Neural progenitor cell (in vitro differentiated cells): Measurements from ENCODE around the gene MIB1. TPM values are rescaled to one million over a fixed set of nuclear protein-coding genes. Genes with fewer than 3 reads are reported as not detected.
"Not testable (repeated sequence)": the region's sequence is repeated elsewhere in the genome, so short reads cannot be mapped to it uniquely, and the experiment has no call there.

Experiments
- DNase-seq: peaks from one replicate; pipeline ENCODE4 v3.0.0-alpha.2; 2016; ENCODE audit warnings: low spot score
- H2AFZ ChIP-seq: fragments of 200-600 bp; sonication (generic); replicated peaks from 2 replicates; pipeline ENCODE4 v1.6.1; 2016; ENCODE audit warnings: antibody characterized with exemption
- H3F3A ChIP-seq: fragments of 200-600 bp; sonication (generic); 2 replicates; pipeline ENCODE4 v1.6.1; 2016; ENCODE audit warnings: antibody characterized with exemption, low read depth
- H3K27ac ChIP-seq: fragments of 200-600 bp; sonication (generic); 2 replicates; pipeline ENCODE4 v1.5.1; 2016; ENCODE audit warnings: mild to moderate bottlenecking
- H3K27me3 ChIP-seq: fragments of 200-600 bp; sonication (generic); 2 replicates; pipeline ENCODE4 v1.6.1; 2016; ENCODE audit warnings: mild to moderate bottlenecking, moderate library complexity
- H3K36me3 ChIP-seq: fragments of 200-600 bp; sonication (generic); 2 replicates; pipeline ENCODE4 v1.5.1; 2016
- H3K4me1 ChIP-seq: fragments of 200-600 bp; sonication (generic); 2 replicates; pipeline ENCODE4 v1.6.1; 2016; ENCODE audit warnings: mixed run types
- H3K4me2 ChIP-seq: fragments of 200-600 bp; sonication (generic); 2 replicates; pipeline ENCODE4 v1.6.1; 2016
- H3K4me3 ChIP-seq: fragments of 200-600 bp; sonication (generic); 2 replicates; pipeline ENCODE4 v1.5.1; 2016
- H3K79me2 ChIP-seq: fragments of 200-600 bp; sonication (generic); 2 replicates; pipeline ENCODE4 v1.6.1; 2016; ENCODE audit warnings: low read depth
- H3K9ac ChIP-seq: fragments of 200-600 bp; sonication (generic); 2 replicates; pipeline ENCODE4 v1.6.1; 2016
- H3K9me3 ChIP-seq: fragments of 200-600 bp; sonication (generic); 2 replicates; pipeline ENCODE4 v1.5.1; 2016; ENCODE audit warnings: low read depth
- H4K20me1 ChIP-seq: fragments of 200-600 bp; sonication (generic); 2 replicates; pipeline ENCODE4 v1.6.1; 2016; ENCODE audit warnings: low read depth
- H3K27ac Mint-ChIP-seq: 3 replicates; pipeline ENCODE4 v1.8.0; 2021; ENCODE audit warnings: mixed read lengths
- H3K27me3 Mint-ChIP-seq: 2 replicates; pipeline ENCODE4 v1.8.0; 2022; ENCODE audit warnings: low read depth, mild to moderate bottlenecking, inconsistent platforms, moderate library complexity, mixed read lengths; ENCODE audit not compliant: insufficient read depth
- H3K36me3 Mint-ChIP-seq: 3 replicates; pipeline ENCODE4 v1.8.0; 2021; ENCODE audit warnings: mixed read lengths
- H3K4me1 Mint-ChIP-seq: 3 replicates; pipeline ENCODE4 v1.8.0; 2021; ENCODE audit warnings: mixed read lengths
- H3K4me3 Mint-ChIP-seq: 3 replicates; pipeline ENCODE4 v1.8.0; 2021; ENCODE audit warnings: mild to moderate bottlenecking, moderate library complexity, mixed read lengths
- H3K9me3 Mint-ChIP-seq: 3 replicates; pipeline ENCODE4 v1.8.0; 2020; ENCODE audit warnings: mixed read lengths
- CTCF ChIP-seq: fragments of 200-600 bp; sonication (generic); IDR thresholded peaks from 2 replicates; pipeline ENCODE4 v1.5.1; 2017; ENCODE audit warnings: antibody characterized with exemption, mild to moderate bottlenecking
- EZH2 ChIP-seq: fragments of 200-600 bp; sonication (generic); IDR thresholded peaks from 2 replicates; pipeline ENCODE4 v1.6.1; 2017; ENCODE audit warnings: antibody characterized with exemption, mild to moderate bottlenecking, moderate library complexity
- EZH2phosphoT487 ChIP-seq: fragments of 200-600 bp; sonication (generic); IDR thresholded peaks from 2 replicates; pipeline ENCODE4 v1.6.1; 2017; ENCODE audit warnings: antibody characterized with exemption
- total RNA-seq: library from RNA; depleted of rRNA; stranded (reverse); fragments of >200 nt; gene quantifications from 2 replicates; pipeline ENCODE4 v1.2.3, GENCODE V29; 2015; ENCODE audit warnings: low replicate concordance

Gene MIB1
- total RNA-seq, 1 donor from 2014 or later: 112 TPM

- Histone ChIP-seq H2AFZ (no peak overlapping the region), H3F3A (peaks cover 7% of the 10 kb centered on the region), H4K20me1 (peaks cover 8% of the 10 kb centered on the region), H3K9ac (no peak overlapping the region), H3K36me3 (peaks cover 24% of the 10 kb centered on the region), H3K4me2 (no peak overlapping the region), H3K9me3 (no peaks in the 10 kb centered on the region), H3K4me3 (no peak overlapping the region), H3K4me1 (no peaks in the 10 kb centered on the region), H3K27me3 (no peaks in the 10 kb centered on the region), H3K79me2 (peaks cover 40% of the 10 kb centered on the region), H3K27ac (no peak overlapping the region)
- Mint-ChIP-seq H3K36me3 (peaks cover 64% of the 10 kb centered on the region), H3K27me3 (no peaks in the 10 kb centered on the region), H3K27ac (no peak overlapping the region), H3K4me1 (no peaks in the 10 kb centered on the region), H3K9me3 (peaks cover 16% of the 10 kb centered on the region), H3K4me3 (no peak overlapping the region)
- DNase-seq: no peak
- no peak for TF ChIP-seq EZH2
- TF ChIP-seq EZH2phosphoT487: no peak
- no peak for TF ChIP-seq CTCF
These were observed 45.9 kb downstream of the MIB1 start for GRCh38 chr18:21786526-21786925.

GRCh38 chr18:21796089-21796488 lies 55.5 kb downstream of the MIB1 start:
- not testable (repeated sequence) for H3K27ac Mint-ChIP-seq, H3K27me3 ChIP-seq, DNase-seq, H3K27me3 Mint-ChIP-seq, H3K9me3 Mint-ChIP-seq, H3K9me3 ChIP-seq, H2AFZ ChIP-seq, H3K4me1 ChIP-seq, H3K27ac ChIP-seq, H3K79me2 ChIP-seq, H3K4me3 Mint-ChIP-seq, H3K9ac ChIP-seq, H3K4me2 ChIP-seq, H3K4me1 Mint-ChIP-seq, H3K4me3 ChIP-seq
- H3F3A ChIP-seq: peaks cover 18% of the 10 kb centered on the region
- H4K20me1 ChIP-seq: peaks cover 18% of the 10 kb centered on the region
- H3K36me3 Mint-ChIP-seq: peaks cover 26% of the 10 kb centered on the region
- H3K36me3 ChIP-seq: peaks cover 29% of the 10 kb centered on the region

GRCh38 chr18:21798126-21798525 lies 57.5 kb downstream of the MIB1 start:
- no peak overlapping the region for H3K4me3 ChIP-seq
- H3K4me3 Mint-ChIP-seq: no peak overlapping the region
- peaks cover 15% of the 10 kb centered on the region for H3F3A ChIP-seq
- peaks cover 24% of the 10 kb centered on the region for H3K36me3 Mint-ChIP-seq
- H3K4me1 ChIP-seq: no peaks in the 10 kb centered on the region
- H3K9ac ChIP-seq: no peak overlapping the region
- H3K36me3 ChIP-seq: peaks cover 29% of the 10 kb centered on the region
- DNase-seq: no peak
- H3K27me3 Mint-ChIP-seq: no peaks in the 10 kb centered on the region
- H4K20me1 ChIP-seq: peaks cover 25% of the 10 kb centered on the region
- H3K9me3 Mint-ChIP-seq: no peaks in the 10 kb centered on the region
- H3K79me2 ChIP-seq: peaks cover 8% of the 10 kb centered on the region
- no peak overlapping the region for H3K27ac Mint-ChIP-seq
- H3K4me1 Mint-ChIP-seq: no peaks in the 10 kb centered on the region
- H3K4me2 ChIP-seq: no peak overlapping the region
- H2AFZ ChIP-seq: no peak overlapping the region
- no peaks in the 10 kb centered on the region for H3K27me3 ChIP-seq
- TF ChIP-seq EZH2phosphoT487: no peak
- TF ChIP-seq EZH2: no peak
- no peak for TF ChIP-seq CTCF
- no peak overlapping the region for H3K27ac ChIP-seq
- no peaks in the 10 kb centered on the region for H3K9me3 ChIP-seq

GRCh38 chr18:21799721-21800120 lies 59.1 kb downstream of the MIB1 start:
- no peaks in the 10 kb centered on the region for H3K9me3 Mint-ChIP-seq
- no peak overlapping the region for H3K9ac ChIP-seq
- no peak overlapping the region for H3K27ac Mint-ChIP-seq
- no peaks in the 10 kb centered on the region for H3K9me3 ChIP-seq
- DNase-seq: no peak
- H3K36me3 ChIP-seq: peaks cover 37% of the 10 kb centered on the region
- H3K79me2 ChIP-seq: peaks cover 8% of the 10 kb centered on the region
- H2AFZ ChIP-seq: no peak overlapping the region
- H3K4me2 ChIP-seq: no peak overlapping the region
- TF ChIP-seq CTCF (no peak), EZH2phosphoT487 (no peak)
- no peaks in the 10 kb centered on the region for H3K27me3 ChIP-seq
- H3K27ac ChIP-seq: no peak overlapping the region
- H3K36me3 Mint-ChIP-seq: peaks cover 27% of the 10 kb centered on the region
- H3K4me1 ChIP-seq: no peaks in the 10 kb centered on the region
- H3K27me3 Mint-ChIP-seq: no peaks in the 10 kb centered on the region
- H4K20me1 ChIP-seq: peaks cover 28% of the 10 kb centered on the region
- peaks cover 15% of the 10 kb centered on the region for H3F3A ChIP-seq
- H3K4me1 Mint-ChIP-seq: no peaks in the 10 kb centered on the region
- no peak overlapping the region for H3K4me3 ChIP-seq
- H3K4me3 Mint-ChIP-seq: no peak overlapping the region
